HCT116 (cell line): ENCODE results near the gene FAM163B. TPM values are rescaled to one million over a fixed set of nuclear protein-coding genes. Genes with fewer than 3 reads are reported as not detected.

Experiments
- ATAC-seq: fragments of 200-7000 bp; cut with Tn5 transposase; 2 replicates; pipeline ENCODE4 v1.9.1; 2020; ENCODE audit warnings: mild to moderate bottlenecking, moderate library complexity
- BruUV-seq: library from RNA; stranded (reverse); fragments of 400-500 nt; replicated peaks from 2 replicates; lab custom pipeline; 2021; lab: Mats Ljungman, UMichigan
- CTCF ChIA-PET: fragments of 300-600 bp; sonication (Branson Sonifier 250); formaldehyde crosslinking; loops from one replicate; lab custom pipeline; 2021; ENCODE audit warnings: antibody characterized with exemption; lab: Charles Lee
- POLR2A ChIA-PET: fragments of 300-600, 350-600 bp; sonication (Branson Sonifier 250); formaldehyde crosslinking; loops from one replicate; lab custom pipeline; 2021; ENCODE audit warnings: antibody characterized with exemption; lab: Charles Lee
- RAD21 ChIA-PET, 2 experiments: fragments of 300-600 bp; sonication (Branson Sonifier 250); formaldehyde crosslinking; loops; one replicate each; lab custom pipeline; 2023; ENCODE audit warnings: low total read pairs in 2 of 2; ENCODE audit not compliant: uncharacterized antibody in 2 of 2, unreplicated experiment in 2 of 2, low non-redundant PET in 1 of 2; lab: Charles Lee
- DNase-seq: peaks from one replicate; pipeline ENCODE4 v3.0.0-alpha.2; 2010; ENCODE audit warnings: low read depth, low spot score
- H2AFZ ChIP-seq: fragments of 200-600 bp; shearing (Covaris generic), sonication (generic); 2 replicates; pipeline ENCODE4 v1.6.1; 2017; ENCODE audit warnings: low read depth, mixed run types, mixed read lengths, antibody characterized with exemption, low read length; ENCODE audit not compliant: poor library complexity, severe bottlenecking
- H3K27ac ChIP-seq: 2 replicates; pipeline ENCODE4 v1.5.1; 2012; ENCODE audit warnings: low read depth, low read length
- H3K27me3 ChIP-seq: fragments of 200-600 bp; sonication (generic); 2 replicates; pipeline ENCODE4 v1.6.1; 2016; ENCODE audit warnings: mixed run types, low read length, mixed read lengths; ENCODE audit not compliant: insufficient read depth
- H3K36me3 ChIP-seq, 2 experiments: fragments of 200-500 bp in 1 of 2; fragments of 200-600 bp in 1 of 2; sonication (Bioruptor generic) in 1 of 2; sonication (generic) in 1 of 2; 2 replicates each; pipeline versions ENCODE4 v1.5.1 to v1.6.1; 2014 to 2016; ENCODE audit warnings: low read length in 2 of 2, inconsistent platforms in 1 of 2, mixed read lengths in 1 of 2, mixed run types in 1 of 2; ENCODE audit not compliant: insufficient read depth in 2 of 2, control insufficient read depth in 1 of 2
- H3K4me1 ChIP-seq, 2 experiments: fragments of 200-600 bp in 1 of 2; sonication (generic) in 1 of 2; 2 replicates each; pipeline versions ENCODE4 v1.5.1 to v1.6.1; 2012 to 2017; ENCODE audit warnings: low read length in 2 of 2, inconsistent platforms in 1 of 2, mild to moderate bottlenecking in 1 of 2, mixed read lengths in 1 of 2, mixed run types in 1 of 2, moderate library complexity in 1 of 2; ENCODE audit not compliant: insufficient read depth in 2 of 2, control insufficient read depth in 1 of 2
- H3K4me2 ChIP-seq: fragments of 200-600 bp; sonication (generic); 2 replicates; pipeline ENCODE4 v1.6.1; 2017; ENCODE audit warnings: mixed run types, low read length, mixed read lengths
- H3K4me3 ChIP-seq, 2 experiments: fragments of 200-600 bp in 1 of 2; sonication (generic) in 1 of 2; replicated peaks in 1 of 2; 2 replicates each; pipeline ENCODE4 v1.5.1; 2011 to 2016; ENCODE audit warnings: low read length in 2 of 2, control low read depth in 1 of 2, low read depth in 1 of 2, mild to moderate bottlenecking in 1 of 2, mixed read lengths in 1 of 2, mixed run types in 1 of 2
- H3K79me2 ChIP-seq: fragments of 200-600 bp; sonication (generic); 2 replicates; pipeline ENCODE4 v1.6.1; 2017; ENCODE audit warnings: mild to moderate bottlenecking, mixed run types, low read length, moderate library complexity, mixed read lengths; ENCODE audit not compliant: insufficient read depth
- H3K9ac ChIP-seq: fragments of 200-600 bp; sonication (generic); 2 replicates; pipeline ENCODE4 v1.6.1; 2016; ENCODE audit warnings: low read length, mixed read lengths
- H3K9me2 ChIP-seq: fragments of 200-600 bp; sonication (generic), shearing (Covaris generic); 2 replicates; pipeline ENCODE4 v1.6.1; 2017; ENCODE audit warnings: mixed run types, mild to moderate bottlenecking, moderate library complexity; ENCODE audit not compliant: insufficient read depth
- H3K9me3 ChIP-seq, 2 experiments: fragments of 200-500 bp in 1 of 2; fragments of 200-600 bp in 1 of 2; sonication (Bioruptor generic) in 1 of 2; sonication (generic) in 1 of 2; 2 replicates each; pipeline ENCODE4 v1.6.1; 2014 to 2017; ENCODE audit warnings: low read length in 2 of 2, mixed read lengths in 2 of 2, inconsistent platforms in 1 of 2, low read depth in 1 of 2, mild to moderate bottlenecking in 1 of 2, mixed run types in 1 of 2, moderate library complexity in 1 of 2; ENCODE audit not compliant: control insufficient read depth in 1 of 2, insufficient read depth in 1 of 2
- H4K20me1 ChIP-seq: fragments of 200-600 bp; sonication (generic), shearing (Covaris generic); 2 replicates; pipeline ENCODE4 v1.6.1; 2017; ENCODE audit warnings: mixed run types, mild to moderate bottlenecking, moderate library complexity; ENCODE audit not compliant: insufficient read depth
- ATF3 ChIP-seq: IDR thresholded peaks from 2 replicates; pipeline ENCODE4 v1.6.1; 2012
- EGR1 ChIP-seq: IDR thresholded peaks from 2 replicates; pipeline ENCODE4 v1.6.1; 2012; ENCODE audit warnings: low read depth
- EZH2phosphoT487 ChIP-seq: fragments of 200-600 bp; IDR thresholded peaks from 2 replicates; pipeline ENCODE4 v1.6.1; 2018; ENCODE audit warnings: antibody characterized with exemption, borderline replicate concordance
- MAX ChIP-seq: IDR thresholded peaks from 2 replicates; pipeline ENCODE4 v1.6.1; 2012
- POLR2A ChIP-seq: IDR thresholded peaks from 2 replicates; pipeline ENCODE4 v1.7.0; 2011; ENCODE audit warnings: borderline replicate concordance; ENCODE audit not compliant: insufficient read depth, insufficient read length; ENCODE audit errors: extremely low read depth
- REST ChIP-seq: IDR thresholded peaks from 2 replicates; pipeline ENCODE4 v1.6.1; 2012; ENCODE audit warnings: low read depth
- SIN3A ChIP-seq: IDR thresholded peaks from 2 replicates; pipeline ENCODE4 v1.6.1; 2012; ENCODE audit warnings: low read depth
- SRF ChIP-seq: IDR thresholded peaks from 2 replicates; pipeline ENCODE4 v1.6.1; 2012; ENCODE audit warnings: low read depth
- TCF7L2 ChIP-seq: IDR thresholded peaks from 2 replicates; pipeline ENCODE4 v1.7.0; 2011; ENCODE audit warnings: borderline replicate concordance, inconsistent platforms; ENCODE audit not compliant: insufficient read depth, insufficient read length; ENCODE audit errors: extremely low read depth
- ZNF274 ChIP-seq: fragments of 200-500 bp; sonication (Bioruptor generic); IDR thresholded peaks from 2 replicates; pipeline ENCODE4 v1.6.1; 2014; ENCODE audit warnings: mild to moderate bottlenecking, low read depth, low read length, inconsistent platforms
- intact Hi-C: fragments of 100-400 bp; cut with micrococcal nuclease; formaldehyde crosslinking; loops from 2 replicates; pipeline ENCODE4 v1.10.0; 2022
- total RNA-seq: library from RNA; stranded (reverse); gene quantifications from one replicate; pipeline ENCODE4 v1.2.1, GENCODE V29; 2021; ENCODE audit not compliant: unreplicated experiment

Gene FAM163B
- total RNA-seq, 1 experiment from 2014 or later: not detected

GRCh38 chr9:133631111-133631510 lies 21.9 kb upstream of the FAM163B start:
- H3K9ac ChIP-seq: no peak overlapping the region
- intact Hi-C loops: no loop called here
- peaks cover 7% of the 10 kb centered on the region; the same call in 1 of the 2 replicates for H3K27me3 ChIP-seq
- ChIA-PET RAD21 (no interaction called here), CTCF (no interaction called here), POLR2A (no interaction called here)
- H3K79me2 ChIP-seq: no peaks in the 10 kb centered on the region
- ATAC-seq (no peak), DNase-seq (no peak)
- no peak overlapping the region for H3K4me3 ChIP-seq
- no TSS peak for BruUV-seq
- no peak overlapping the region for H3K4me2 ChIP-seq
- no peak overlapping the region for H2AFZ ChIP-seq
- H3K27ac ChIP-seq: no peak overlapping the region
- no peaks in the 10 kb centered on the region for H3K36me3 ChIP-seq
- no peaks in the 10 kb centered on the region for H3K9me2 ChIP-seq
- H3K4me1 ChIP-seq: no peaks in the 10 kb centered on the region; a peak in 1 of 4 replicates
- no peaks in the 10 kb centered on the region for H4K20me1 ChIP-seq
- no peaks in the 10 kb centered on the region for H3K9me3 ChIP-seq
- TF ChIP-seq TCF7L2 (no peak), POLR2A (no peak), SIN3A (no peak), SRF (no peak), REST (no peak), ATF3 (no peak), EZH2phosphoT487 (no peak), MAX (no peak), ZNF274 (no peak), EGR1 (no peak)
